Activated T-helper 9 cell treated with anti-CD3 and anti-CD28 coated beads, Interleukin-2, amount 50 U/mL, for 16 hours (primary cell): Measurements from ENCODE around the gene TCF4.
"Not testable (repeated sequence)": the region's sequence is repeated elsewhere in the genome, so short reads cannot be mapped to it uniquely, and the experiment has no call there.

ENCODE experiments used
- DNase-seq: peaks from one replicate; pipeline ENCODE4 v3.0.0-alpha.2; 2020; ENCODE audit warnings: low read depth

Gene TCF4

DNA sequence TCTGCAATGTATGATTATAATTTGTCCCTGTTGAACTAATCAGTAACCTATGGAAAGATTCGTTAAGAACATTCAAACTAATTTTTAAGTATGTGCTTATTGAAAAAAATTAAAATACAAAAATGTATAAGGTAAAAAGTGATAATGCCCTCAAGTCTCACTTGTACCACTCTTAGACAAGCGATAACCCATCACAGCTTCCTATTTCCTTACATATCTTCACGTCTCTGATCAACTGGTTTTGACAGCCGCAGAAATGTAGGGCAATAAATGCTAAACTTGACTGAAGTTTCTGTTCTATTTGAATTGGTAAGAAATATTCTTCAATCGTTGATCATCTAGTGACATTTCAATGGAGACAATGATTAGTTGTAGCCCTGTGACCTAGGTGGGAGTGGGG is 112.5 kb downstream of the TCF4 start:
- DNase-seq = no peak

DNA sequence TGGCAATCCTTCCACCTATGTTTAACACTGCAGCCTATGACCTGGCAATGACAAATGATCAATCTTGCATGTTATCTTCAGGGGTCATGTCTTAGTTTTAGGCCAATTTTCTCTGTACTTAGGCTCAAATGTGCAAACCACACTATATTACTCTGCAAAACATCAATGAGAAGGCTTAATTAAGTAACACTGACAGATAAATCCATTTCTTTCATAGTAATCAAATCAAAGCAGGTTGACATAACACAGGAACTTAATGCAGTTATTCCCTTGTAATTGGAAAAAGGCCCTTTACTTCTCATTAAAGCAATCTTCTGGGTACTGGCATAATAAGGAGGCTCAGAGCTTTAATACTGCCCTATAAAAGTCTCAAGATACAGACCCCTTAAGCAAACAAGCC is 114.4 kb downstream of the TCF4 start:
- DNase-seq = no peak

- no peak for DNase-seq
These were observed 114.9 kb downstream of the TCF4 start for GRCh38 chr18:55473058-55473457.

DNA sequence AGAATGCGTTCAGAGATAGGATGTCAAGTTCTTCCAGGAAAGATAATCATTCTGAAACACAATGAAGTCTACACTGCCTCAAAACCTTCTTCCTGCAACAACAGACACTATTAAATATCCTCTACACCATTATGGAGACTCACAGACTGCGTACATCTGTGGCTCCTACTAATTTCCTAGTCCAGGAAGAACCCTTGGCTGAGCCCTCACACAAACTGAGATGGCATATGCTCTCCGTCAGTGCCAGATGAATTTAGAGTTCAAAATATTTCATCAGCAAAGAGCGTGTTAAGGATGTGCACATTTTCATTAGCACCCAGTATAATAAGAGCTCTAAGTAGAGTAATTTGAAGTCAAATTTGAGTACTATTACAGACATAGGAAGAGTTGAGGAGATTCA is 117.2 kb downstream of the TCF4 start:
- no peak for DNase-seq

GRCh38 chr18:55469134-55469533 is 118.9 kb downstream of the TCF4 start:
- DNase-seq = not testable (repeated sequence)

- DNase-seq = no peak
These were observed 121.2 kb downstream of the TCF4 start for GRCh38 chr18:55466789-55467188.

DNA sequence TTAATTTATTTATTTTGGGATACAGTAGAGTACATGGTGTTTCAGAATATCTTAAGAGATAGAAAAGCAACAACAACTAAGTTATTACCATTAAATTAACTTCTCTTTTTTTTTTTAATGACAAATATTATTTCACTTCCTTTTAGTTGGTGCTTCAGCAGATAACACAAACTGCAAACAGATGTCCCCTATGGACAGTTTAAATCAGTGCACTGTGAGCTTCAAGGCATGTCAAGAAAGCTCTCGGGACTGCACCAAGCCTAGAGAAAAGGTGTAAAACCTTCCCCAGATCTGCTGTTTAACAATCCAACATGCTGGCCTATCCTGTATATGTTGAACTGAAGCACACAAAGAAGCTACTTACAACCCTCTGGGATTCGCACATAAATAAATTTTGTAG is 122.7 kb downstream of the TCF4 start:
- DNase-seq = no peak

DNA sequence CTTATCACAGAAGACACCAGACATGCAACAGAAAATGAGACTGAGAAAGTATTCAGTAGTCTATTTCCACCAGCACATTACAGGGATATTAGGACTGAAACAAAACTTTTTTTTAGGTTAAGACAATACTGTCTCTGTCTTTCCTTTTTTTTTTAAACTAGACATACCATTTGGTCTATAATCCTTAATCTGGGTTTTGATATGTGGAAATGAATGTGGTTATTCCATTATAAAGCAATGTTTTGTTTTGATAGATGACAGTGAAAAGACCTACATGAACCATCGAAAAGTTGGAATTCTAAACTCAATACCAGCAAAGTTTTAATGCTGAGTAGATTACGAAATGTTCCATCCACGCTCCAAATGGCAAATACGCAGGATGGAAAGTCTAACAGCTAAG is 123.4 kb downstream of the TCF4 start:
- no peak for DNase-seq

- no peak for DNase-seq
These were observed 125.3 kb downstream of the TCF4 start for GRCh38 chr18:55462652-55463051.

GRCh38 chr18:55461848-55462247 is 126.1 kb downstream of the TCF4 start:
- DNase-seq = no peak

GRCh38 chr18:55458456-55459203 is 129.4 kb downstream of the TCF4 start:
- DNase-seq = no peak

DNA sequence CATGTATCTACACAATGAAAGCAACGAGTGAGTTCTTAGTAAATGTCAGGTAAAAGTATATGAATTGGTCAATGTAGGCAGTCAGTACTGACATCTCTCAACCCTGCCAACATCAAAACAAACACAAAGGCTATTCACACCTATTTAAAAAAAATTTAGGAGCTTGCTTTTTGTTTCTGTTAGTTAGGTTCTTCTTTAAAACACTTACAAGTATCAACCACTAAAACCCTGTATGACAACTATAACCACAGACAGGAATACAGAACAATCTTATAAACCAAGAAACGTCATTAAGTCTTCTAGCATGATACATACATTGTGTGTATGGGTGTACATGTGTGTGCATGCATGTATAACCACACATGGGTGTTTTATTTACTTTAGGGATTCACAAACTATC is 131.0 kb downstream of the TCF4 start:
- no peak for DNase-seq

DNA sequence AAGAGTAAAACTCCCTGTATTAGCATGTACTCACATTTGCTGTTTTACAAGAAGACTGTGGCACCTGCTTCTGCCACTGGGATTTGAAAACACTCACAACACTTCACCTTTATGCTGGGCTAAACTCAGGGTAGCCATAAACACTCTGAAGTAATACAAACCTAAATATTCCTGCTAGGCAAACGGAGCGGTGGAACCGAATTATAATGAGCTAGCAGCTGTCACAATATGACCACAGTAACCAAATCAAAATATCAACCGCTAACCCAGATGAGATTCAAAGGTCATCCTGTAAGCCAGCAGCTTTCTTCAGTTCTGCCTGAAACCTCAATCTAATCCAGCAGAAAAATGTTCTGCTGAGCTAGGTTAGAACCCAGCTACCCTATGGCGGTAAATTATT is 132.1 kb downstream of the TCF4 start:
- DNase-seq = no peak

DNA sequence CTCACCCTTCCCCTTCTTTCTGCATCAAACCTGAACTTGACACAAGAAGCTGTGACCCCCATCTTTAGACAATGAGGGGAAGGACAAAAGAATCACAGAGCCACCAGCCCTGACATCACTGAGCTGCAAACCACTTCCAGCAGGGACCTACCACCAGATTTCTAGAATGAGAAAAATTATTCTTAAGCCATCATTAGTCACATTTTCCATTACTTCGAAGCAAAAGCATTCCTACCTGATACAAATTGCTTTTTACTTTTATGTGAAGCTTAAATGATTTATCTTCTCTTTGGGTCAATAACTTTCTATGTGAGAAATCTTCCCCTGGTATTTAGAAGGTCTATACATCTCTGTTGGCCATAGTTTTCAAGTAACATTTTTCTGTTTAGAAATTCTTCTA is 134.8 kb downstream of the TCF4 start:
- no peak for DNase-seq

DNA sequence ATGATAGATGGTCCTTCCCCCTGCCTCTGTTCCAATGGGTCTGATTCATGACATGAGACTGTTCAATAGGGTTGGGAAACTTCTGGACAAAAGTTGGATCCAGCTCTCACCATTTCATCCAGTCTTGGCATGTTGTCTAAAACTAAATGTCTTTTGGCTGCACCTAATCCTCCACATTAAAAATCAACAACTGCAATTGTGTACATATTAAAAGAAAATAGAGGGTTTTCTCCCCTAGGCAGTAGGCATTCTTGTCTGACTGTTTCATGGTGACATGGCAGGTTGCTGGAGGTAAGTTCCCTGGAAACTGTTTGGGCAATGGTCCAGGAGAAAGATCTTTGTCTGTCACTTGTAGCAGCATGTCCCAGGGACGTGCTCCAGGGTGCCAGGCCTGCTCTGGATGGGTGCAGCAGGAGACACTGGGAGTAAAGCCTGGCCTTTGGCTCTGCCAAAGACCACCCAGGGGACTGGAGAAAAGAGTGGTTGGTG is 135.8 kb downstream of the TCF4 start:
- no peak for DNase-seq

DNA sequence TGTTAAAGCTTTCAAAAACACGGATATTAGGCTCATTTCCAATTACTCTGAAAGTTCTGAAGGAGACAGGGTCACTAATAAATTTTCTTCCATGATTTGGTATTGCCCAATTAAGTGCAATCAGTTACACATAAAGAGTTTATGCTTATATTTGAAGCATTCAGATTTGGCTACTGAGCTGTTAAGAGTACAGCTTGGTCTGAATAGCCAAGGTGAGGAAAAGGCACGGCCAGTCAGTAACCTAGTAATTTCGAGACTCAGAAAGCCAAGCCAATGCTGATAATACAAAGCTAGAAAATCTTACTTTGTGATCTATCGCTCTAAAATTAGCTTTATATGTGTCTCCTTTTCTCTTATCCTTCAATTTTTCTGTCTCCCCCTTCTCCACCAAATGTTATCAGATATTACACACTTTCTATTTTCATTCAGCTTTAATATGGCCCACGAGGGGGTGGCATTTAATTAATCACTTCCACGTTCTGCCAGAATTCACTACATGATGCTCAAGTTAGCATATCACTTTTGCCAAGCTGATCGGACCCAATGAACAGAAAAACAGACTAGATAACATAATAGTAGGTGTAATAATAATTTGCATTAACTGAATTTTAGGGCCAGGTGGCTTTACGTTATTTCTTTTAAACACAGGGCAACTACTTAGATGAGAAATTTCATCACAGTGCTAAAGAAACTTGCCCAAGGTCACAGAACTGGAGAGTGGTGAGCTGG is 138.4 kb downstream of the TCF4 start:
- no peak for DNase-seq

GRCh38 chr18:55448420-55448819 is 139.6 kb downstream of the TCF4 start:
- DNase-seq = no peak

DNA sequence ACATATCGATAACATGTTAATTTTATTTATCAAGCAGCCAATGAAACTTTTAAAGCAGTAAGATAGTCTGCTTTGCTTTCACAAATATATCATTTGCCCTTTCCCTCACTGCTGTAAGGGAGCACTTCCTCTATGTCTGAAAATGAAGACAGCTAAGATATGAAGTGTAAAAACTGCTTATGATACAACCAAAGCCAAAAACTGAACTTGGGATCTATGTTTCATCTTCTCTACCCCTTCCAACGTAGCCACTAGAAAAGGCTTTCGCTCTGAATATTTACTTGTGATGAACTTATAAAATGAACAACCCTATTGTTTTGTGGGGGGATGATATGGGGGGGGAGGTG is 140.3 kb downstream of the TCF4 start:
- DNase-seq = no peak

DNA sequence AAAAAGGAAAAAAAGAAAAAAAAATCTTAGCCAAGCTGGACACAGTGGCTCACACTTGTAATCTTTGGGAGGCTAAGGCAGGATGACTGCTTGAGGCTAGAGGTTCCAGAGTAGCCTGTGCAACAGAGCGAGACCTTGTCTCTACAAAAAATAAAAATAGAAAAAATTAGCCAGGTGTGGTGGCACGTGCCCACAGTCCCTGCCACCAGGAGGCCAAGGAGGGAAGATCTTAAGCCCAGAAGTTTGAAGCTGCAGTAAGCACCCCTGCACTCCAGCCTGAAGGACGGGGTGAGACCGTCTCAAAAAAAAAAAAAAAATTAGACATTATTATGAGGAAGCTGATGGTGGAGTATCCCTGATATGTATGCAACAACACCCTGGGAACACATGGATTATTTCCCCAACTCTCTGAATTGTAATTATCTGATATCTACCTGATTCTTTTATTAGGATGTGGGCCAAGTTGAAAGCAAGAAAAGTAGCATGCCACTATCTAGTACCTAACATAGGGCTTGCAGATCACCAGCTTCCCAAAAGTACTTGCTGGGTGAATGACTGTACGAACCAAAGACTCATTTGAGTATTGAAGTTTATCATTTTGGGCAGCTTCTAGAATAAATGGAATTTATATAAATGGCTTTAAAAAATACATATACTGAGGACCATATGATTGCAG is 140.9 kb downstream of the TCF4 start:
- DNase-seq = no peak

- DNase-seq = no peak
These were observed 143.5 kb downstream of the TCF4 start for GRCh38 chr18:55444536-55444935.

- DNase-seq = no peak
These were observed 144.2 kb downstream of the TCF4 start for GRCh38 chr18:55443776-55444175.

DNA sequence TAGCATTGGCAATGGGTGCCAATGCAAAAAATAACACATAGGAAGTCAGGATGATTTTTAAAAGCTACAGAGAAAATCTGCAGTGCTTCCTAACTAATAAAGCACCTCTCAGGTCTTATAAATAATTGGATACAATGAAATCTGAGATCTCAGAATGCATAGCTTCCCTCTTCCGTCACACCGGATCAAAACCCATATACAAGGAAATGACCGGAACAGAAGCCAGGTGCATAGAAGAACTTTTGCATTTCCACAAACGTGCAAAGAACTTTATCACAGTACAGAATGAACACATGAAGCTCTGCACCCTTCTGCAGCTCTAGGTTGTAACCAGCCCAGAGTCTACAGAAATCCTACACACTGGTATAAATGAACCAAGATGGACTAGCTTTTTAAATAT is 145.4 kb downstream of the TCF4 start:
- DNase-seq = no peak

DNA sequence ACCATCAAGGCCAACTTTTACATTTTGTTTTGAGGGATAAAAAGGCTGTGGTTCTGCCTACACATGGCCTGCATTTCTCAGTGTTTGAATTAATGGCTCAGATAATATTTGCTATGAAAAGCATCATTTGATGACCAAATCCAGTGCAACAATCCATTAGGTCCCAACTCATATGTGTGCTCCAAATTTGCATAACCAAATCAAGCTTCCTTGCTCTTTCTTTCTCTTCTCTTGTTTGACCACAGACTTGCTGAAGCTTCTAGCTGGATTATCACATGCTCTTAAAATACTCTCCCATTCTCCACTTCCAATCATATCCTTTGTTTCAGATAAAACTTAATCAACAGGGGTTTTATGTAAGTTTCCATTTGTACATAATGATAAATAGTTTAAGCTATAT is 147.0 kb downstream of the TCF4 start:
- no peak for DNase-seq
